ENCODE results near the gene SNX8. TPM values are rescaled to one million over a fixed set of nuclear protein-coding genes. Genes with fewer than 3 reads are reported as not detected.

The SNX8 gene
- total and polyA plus RNA-seq, 2 donors (not counting 1 experiment from before 2014, with no cell fraction given) = 64.4 to 126 TPM

GRCh38 chr7:2241580-2242540, 72.4 kb downstream of the SNX8 start, which contains the start of the genes MRM2 and NUDT1:
MRM2 (minus strand) TSS chr7:2242205; CDS start chr7:2242169, 36 bp downstream.
NUDT1 (plus strand) TSS chr7:2242226; CDS start chr7:2244575, 2,349 bp downstream.
- Histone ChIP-seq H3K4me1 (ENCODE audit: control insufficient read depth in 2 of 2, insufficient read depth in 2 of 2, low read length in 2 of 2) (peaks cover 45 to 74% of the 10 kb centered on the region in 2 donors), H3K4me2 (replicated peaks; ENCODE audit: low read depth, low read length, poor library complexity, severe bottlenecking) (peak within 1 kb of the TSS; percentile 69), H3K9me3 (ENCODE audit: control extremely low read depth in 1 of 3, control insufficient read depth in 2 of 3, insufficient read depth in 1 of 3, low read length in 2 of 3) (peaks cover 0 to 3% (median 0%) of the 10 kb centered on the region in 3 donors), H3K4me3 (ENCODE audit: control extremely low read depth in 1 of 5, extremely low read depth in 1 of 5, insufficient read depth in 1 of 5, low read depth in 2 of 5, low read length in 4 of 5) (peak within 1 kb of the TSS; percentile 53 to 95 (median 85)), H4K20me1 (ENCODE audit: control insufficient read depth, insufficient read depth, low read length, poor library complexity, severe bottlenecking) (no peaks in the 10 kb centered on the region), H3K27me3 (replicated peaks in 1 of 4; ENCODE audit: control extremely low read depth in 1 of 4, control insufficient read depth in 3 of 4, insufficient read depth in 4 of 4, low read length in 3 of 4) (no peaks in the 10 kb centered on the region), H3K79me2 (ENCODE audit: control insufficient read depth, insufficient read depth, low read length) (peaks cover 55% of the 10 kb centered on the region), H3K9ac (ENCODE audit: low read length) (peak within 1 kb of the TSS; percentile 82), H3K36me3 (replicated peaks in 1 of 2; ENCODE audit: control extremely low read depth in 1 of 2, control insufficient read depth in 1 of 2, extremely low read depth in 1 of 2, insufficient read depth in 2 of 2, low read length in 1 of 2) (peaks cover 3 to 16% of the 10 kb centered on the region in 2 experiments), H2AFZ (ENCODE audit: insufficient read depth, low read depth, low read length, poor library complexity, severe bottlenecking) (peak within 1 kb of the TSS; percentile 75), H3K27ac (ENCODE audit: low read length in 2 of 2) (peak within 1 kb of the TSS; percentile 72 to 84)
- Mint-ChIP-seq H3K9me3 (ENCODE audit: insufficient read depth) (no peaks in the 10 kb centered on the region), H3K27me3 (no peaks in the 10 kb centered on the region), H3K4me1 (peaks cover 56% of the 10 kb centered on the region), H3K4me3 (peak within 1 kb of the TSS; percentile 90), H3K27ac (peak within 1 kb of the TSS; percentile 86)
- intact Hi-C loops (cut with micrococcal nuclease) = no loop called here
- WGBS (ENCODE audit: insufficient coverage) = under 1% methylated on average over 80 of the region's 81 CpGs
- CTCF ChIA-PET = interaction anchor here (0.9 to 6.1 kb wide), 6 partner anchors 10 to 106 kb away, joined by 3 to 31 read pairs (median 4); partner anchors contain the start of gene MAD1L1
- TF ChIP-seq, protein P1, sequence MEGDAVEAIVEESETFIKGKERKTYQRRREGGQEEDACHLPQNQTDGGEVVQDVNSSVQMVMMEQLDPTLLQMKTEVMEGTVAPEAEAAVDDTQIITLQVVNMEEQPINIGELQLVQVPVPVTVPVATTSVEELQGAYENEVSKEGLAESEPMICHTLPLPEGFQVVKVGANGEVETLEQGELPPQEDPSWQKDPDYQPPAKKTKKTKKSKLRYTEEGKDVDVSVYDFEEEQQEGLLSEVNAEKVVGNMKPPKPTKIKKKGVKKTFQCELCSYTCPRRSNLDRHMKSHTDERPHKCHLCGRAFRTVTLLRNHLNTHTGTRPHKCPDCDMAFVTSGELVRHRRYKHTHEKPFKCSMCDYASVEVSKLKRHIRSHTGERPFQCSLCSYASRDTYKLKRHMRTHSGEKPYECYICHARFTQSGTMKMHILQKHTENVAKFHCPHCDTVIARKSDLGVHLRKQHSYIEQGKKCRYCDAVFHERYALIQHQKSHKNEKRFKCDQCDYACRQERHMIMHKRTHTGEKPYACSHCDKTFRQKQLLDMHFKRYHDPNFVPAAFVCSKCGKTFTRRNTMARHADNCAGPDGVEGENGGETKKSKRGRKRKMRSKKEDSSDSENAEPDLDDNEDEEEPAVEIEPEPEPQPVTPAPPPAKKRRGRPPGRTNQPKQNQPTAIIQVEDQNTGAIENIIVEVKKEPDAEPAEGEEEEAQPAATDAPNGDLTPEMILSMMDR (IDR thresholded peaks at IDR 0.05) = no peak
- no peak for TF ChIP-seq EZH2 (IDR thresholded peaks at IDR 0.05; ENCODE audit: borderline replicate concordance, insufficient read depth, low read depth, low read length, poor library complexity, severe bottlenecking)
- ATAC-seq (ENCODE audit: low read depth) (peak; percentile 49), DNase-seq (peak; percentile 64)
- POLR2A ChIA-PET = interaction anchor here (0.7 to 1.2 kb wide), 3 partner anchors 17 to 163 kb away, joined by 3 to 4 read pairs (median 3); no protein-coding TSS in a partner anchor

Data from B cell (primary cell).